Hypothalamus (tissue), 51 donors: ENCODE results near the gene CACNB2.
"Not testable (repeated sequence)": the region's sequence is repeated elsewhere in the genome, so short reads cannot be mapped to it uniquely, and the experiment has no call there.

ENCODE experiments used
- DNase-seq, 51 donors: peaks; one replicate each; lab custom pipeline; 2025; lab: John Stamatoyannopoulos, UW

CACNB2 gene

GRCh38 chr10:18583575-18584270, 443.5 kb downstream of the CACNB2 start:
- DNase-seq, result no peak

GRCh38 chr10:18586637-18587036, 446.4 kb downstream of the CACNB2 start:
- DNase-seq, result not testable (repeated sequence)

GRCh38 chr10:18591141-18591540, 450.9 kb downstream of the CACNB2 start:
- not testable (repeated sequence) for DNase-seq
